Measurements from ENCODE around the gene ZNF277.

The ZNF277 gene

GRCh38 chr7:112381311-112382091, 175.0 kb downstream of the ZNF277 start:
- CTCF ChIA-PET, result interaction anchor here (0.6 kb wide), 2 partner anchors 35 to 250 kb away, joined by 3 read pairs; no protein-coding TSS in a partner anchor
- H3K27ac ChIP-seq (ENCODE audit: extremely low read depth, low read depth, low read length), result no peak overlapping the region

GRCh38 chr7:112383671-112384417, 177.3 kb downstream of the ZNF277 start:
- H3K36me3 ChIP-seq (ENCODE audit: control insufficient read depth in 2 of 2, insufficient read depth in 1 of 2, low read length in 2 of 2), result no peaks in the 10 kb centered on the region
- POLR2A ChIA-PET, result no interaction called here
- CTCF ChIA-PET, result interaction anchor here (0.6 to 0.7 kb wide), 3 partner anchors 300 to 621 kb away, joined by 3 read pairs; no protein-coding TSS in a partner anchor
- H3K4me1 ChIP-seq (ENCODE audit: control insufficient read depth, insufficient read depth, low read length), result no peaks in the 10 kb centered on the region
- H3K27ac ChIP-seq (ENCODE audit: extremely low read depth, low read depth, low read length), result no peak overlapping the region
- no peak overlapping the region for H3K4me3 ChIP-seq (ENCODE audit: low read depth, low read length)
- TF ChIP-seq ZNF704 (tag by site-specific recombination; IDR thresholded peaks at IDR 0.05), result no peak
- peak; percentile 53; the same call in 1 of the 2 replicates for TF ChIP-seq YY2 (tag by site-specific recombination; IDR thresholded peaks at IDR 0.05)
- peak; percentile 74 for TF ChIP-seq SCRT2 (tag by site-specific recombination; IDR thresholded peaks at IDR 0.05)
- peak; percentile 27; the same call in 1 of the 2 replicates for TF ChIP-seq ZNF654 (tag by site-specific recombination; IDR thresholded peaks at IDR 0.05; ENCODE audit: low read depth)
- no peak for TF ChIP-seq ZNF311 (tag by site-specific recombination; IDR thresholded peaks at IDR 0.05; ENCODE audit: borderline replicate concordance)
- TF ChIP-seq ZNF274 (IDR thresholded peaks at IDR 0.05; ENCODE audit: low read length), result no peak
- TF ChIP-seq ZNF274 (tag by site-specific recombination; IDR thresholded peaks at IDR 0.05; ENCODE audit: borderline replicate concordance), result peak; percentile 84
- no peak for TF ChIP-seq ZSCAN18 (tag by site-specific recombination; IDR thresholded peaks at IDR 0.05)
- peak; percentile 83 for TF ChIP-seq SCRT1 (tag by site-specific recombination; IDR thresholded peaks at IDR 0.05; ENCODE audit: borderline replicate concordance)
- H3K9me3 ChIP-seq (ENCODE audit: control insufficient read depth, insufficient read depth, low read depth, low read length), result no peaks in the 10 kb centered on the region

More at GRCh38 chr7:112381311-112382091, 175.0 kb downstream of the ZNF277 start:
- POLR2A ChIA-PET, result no interaction called here
- no peaks in the 10 kb centered on the region for H3K36me3 ChIP-seq (ENCODE audit: control insufficient read depth in 2 of 2, insufficient read depth in 1 of 2, low read length in 2 of 2)
- no peaks in the 10 kb centered on the region for H3K4me1 ChIP-seq (ENCODE audit: control insufficient read depth, insufficient read depth, low read length)
- no peak overlapping the region for H3K4me3 ChIP-seq (ENCODE audit: low read depth, low read length)
- no peaks in the 10 kb centered on the region for H3K9me3 ChIP-seq (ENCODE audit: control insufficient read depth, insufficient read depth, low read depth, low read length)
- no peak for TF ChIP-seq ZNF311 (tag by site-specific recombination; IDR thresholded peaks at IDR 0.05; ENCODE audit: borderline replicate concordance)
- no peak for TF ChIP-seq ZNF211 (tag by site-specific recombination; IDR thresholded peaks at IDR 0.05; ENCODE audit: low read depth)
- TF ChIP-seq ZNF580 (tag by site-specific recombination; IDR thresholded peaks at IDR 0.05), result peak; percentile 87
- peak; percentile 95 for TF ChIP-seq ZNF146 (tag by site-specific recombination; IDR thresholded peaks at IDR 0.05)
- TF ChIP-seq KLF7 (tag by site-specific recombination; IDR thresholded peaks at IDR 0.05; ENCODE audit: borderline replicate concordance), result no peak
- no peak for TF ChIP-seq ZNF555 (tag by site-specific recombination; conservative IDR thresholded peaks at IDR 0.05)
- TF ChIP-seq INSM2 (tag by site-specific recombination; IDR thresholded peaks at IDR 0.05), result no peak
- TF ChIP-seq MZF1 (tag by site-specific recombination; IDR thresholded peaks at IDR 0.05; ENCODE audit: borderline replicate concordance), result no peak
- TF ChIP-seq SP3 (tag by site-specific recombination; IDR thresholded peaks at IDR 0.05), result no peak
